Esophagus squamous epithelium (tissue), 4 donors: Measurements from ENCODE around the gene NCKAP5.

Experiments
- CTCF ChIP-seq, 6 experiments: fragments of 450-650 bp in 4 of 6; fragments of 200-600 bp in 2 of 6; sonication (generic) in 2 of 6; IDR thresholded peaks; one replicate each; pipeline ENCODE4 v1.5.1; 2016 to 2019; ENCODE audit warnings: antibody characterized with exemption in 6 of 6, mild to moderate bottlenecking in 4 of 6, moderate library complexity in 4 of 6
- POLR2A ChIP-seq, 4 donors: fragments of 450-650 bp; IDR thresholded peaks; one replicate each; pipeline ENCODE4 v1.6.1; 2017; ENCODE audit warnings: antibody characterized with exemption in 4 of 4, mild to moderate bottlenecking in 4 of 4, moderate library complexity in 3 of 4

GRCh38 chr2:132977812-132978529, 590.3 kb downstream of the NCKAP5 start:
- no peak for TF ChIP-seq CTCF (IDR thresholded peaks at IDR 0.05)
- no peak for TF ChIP-seq POLR2A (IDR thresholded peaks at IDR 0.05)
